Breast epithelium (tissue), 4 donors: ENCODE measurements around the gene FADD. TPM values are rescaled to one million over a fixed set of nuclear protein-coding genes. Genes with fewer than 3 reads are reported as not detected.

ENCODE experiments used
- DNase-seq, 2 donors: peaks; one replicate each; pipeline ENCODE4 v3.0.0-alpha.2; 2019; ENCODE audit warnings: low spot score in 2 of 2
- H3K27ac ChIP-seq, 2 donors: fragments of 200-600 bp; sonication (generic) in 1 of 2; one replicate each; pipeline ENCODE4 v1.5.1; 2016 to 2019; ENCODE audit warnings: mild to moderate bottlenecking in 1 of 2
- H3K27me3 ChIP-seq, 2 donors: fragments of 200-600 bp; sonication (generic) in 1 of 2; one replicate each; pipeline versions ENCODE4 v1.5.1 to v1.6.0; 2017 to 2019; ENCODE audit warnings: control low read depth in 1 of 2, mild to moderate bottlenecking in 1 of 2
- H3K36me3 ChIP-seq: fragments of 200-600 bp; one replicate; pipeline ENCODE4 v1.5.1; 2019
- H3K4me1 ChIP-seq, 2 donors: fragments of 200-600 bp; sonication (generic); one replicate each; pipeline ENCODE4 v1.5.1; 2016 to 2019; ENCODE audit warnings: control low read depth in 1 of 2
- H3K4me3 ChIP-seq, 3 donors: fragments of 200-600 bp; sonication (generic); 1 replicate in 2 of 3; 2 replicates in 1 of 3; pipeline ENCODE4 v1.5.1; 2016 to 2019; ENCODE audit warnings: mild to moderate bottlenecking in 3 of 3, moderate library complexity in 2 of 3
- H3K9me3 ChIP-seq, 2 donors: fragments of 200-600 bp; sonication (generic) in 1 of 2; one replicate each; pipeline ENCODE4 v1.5.1; 2016 to 2019; ENCODE audit warnings: control low read depth in 1 of 2
- CTCF ChIP-seq, 3 donors: fragments of 450-650 bp; IDR thresholded peaks; one replicate each; pipeline ENCODE4 v1.5.1; 2016 to 2017; ENCODE audit warnings: antibody characterized with exemption in 3 of 3, mild to moderate bottlenecking in 3 of 3, moderate library complexity in 3 of 3
- POLR2A ChIP-seq: fragments of 450-650 bp; IDR thresholded peaks from one replicate; pipeline ENCODE4 v1.6.1; 2016; ENCODE audit warnings: antibody characterized with exemption, mild to moderate bottlenecking, moderate library complexity
- POLR2AphosphoS5 ChIP-seq, 3 donors: sonication (generic); formaldehyde crosslinking; IDR thresholded peaks; one replicate each; pipeline ENCODE4 v1.6.1; 2017; ENCODE audit warnings: antibody characterized with exemption in 3 of 3
- intact Hi-C: fragments of 100-400 bp; cut with DNase I; formaldehyde crosslinking; loops from one replicate; pipeline ENCODE4 v1.15.1; 2023; ENCODE audit warnings: low total_unique reads
- total RNA-seq, 3 donors: library from RNA; depleted of rRNA; stranded (reverse); fragments of >200 nt; gene quantifications; one replicate each; pipeline ENCODE4 v1.1.0, GENCODE V29; 2016

FADD gene
- total RNA-seq, 3 donors from 2014 or later: 17.6 to 33.1 (median 30.2) TPM

DNA sequence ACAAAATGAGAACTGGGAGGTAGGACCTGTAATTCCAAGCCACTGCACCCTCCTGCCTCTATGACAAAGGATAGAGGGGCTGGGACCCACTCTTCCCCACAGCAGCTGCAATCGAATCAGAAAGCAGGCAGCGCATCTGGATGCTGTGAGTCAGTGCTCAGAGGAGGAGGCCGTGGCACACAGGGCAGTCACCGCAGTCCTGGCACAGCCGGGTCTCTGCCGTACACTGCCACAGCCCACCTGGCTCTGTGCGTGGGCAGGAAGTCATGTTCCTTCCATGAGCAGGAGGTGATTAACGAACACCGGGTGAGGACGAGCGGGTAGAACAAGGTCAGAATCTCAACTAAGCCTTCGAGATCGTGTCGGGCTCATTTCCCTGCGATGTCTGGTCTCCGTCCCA is 37.2 kb downstream of the FADD start:
- intact Hi-C loops: no loop called here
- Histone ChIP-seq H3K4me1 (no peaks in the 10 kb centered on the region), H3K36me3 (no peaks in the 10 kb centered on the region), H3K27ac (peak overlapping the region in 1 of 2 donors; percentile 52), H3K4me3 (peak overlapping the region in 2 of 3 donors; percentile 15 to 39), H3K9me3 (no peaks in the 10 kb centered on the region), H3K27me3 (no peaks in the 10 kb centered on the region)
- no peak for TF ChIP-seq CTCF (IDR thresholded peaks at IDR 0.05)
- no peak for DNase-seq

DNA sequence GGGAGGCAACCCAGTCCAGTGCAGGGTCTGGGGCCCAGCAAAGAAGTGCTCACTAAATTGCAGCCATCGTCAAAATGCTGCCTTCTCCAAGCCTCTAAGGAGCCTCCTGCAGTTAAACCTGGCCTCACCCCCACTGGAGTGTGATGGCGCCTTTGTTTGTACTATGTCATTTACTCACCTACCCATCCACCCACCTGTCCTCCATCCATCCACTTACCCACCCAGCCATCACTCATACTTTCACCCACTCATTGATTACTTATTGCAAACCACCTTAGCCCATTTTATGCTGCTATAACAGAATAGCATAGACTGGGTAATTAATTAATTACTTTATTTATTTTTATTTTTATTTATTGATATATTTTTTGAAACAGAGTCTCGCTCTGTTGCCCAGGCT is 38.6 kb downstream of the FADD start:
- Histone ChIP-seq H3K36me3 (no peaks in the 10 kb centered on the region), H3K4me1 (no peaks in the 10 kb centered on the region), H3K9me3 (no peaks in the 10 kb centered on the region), H3K27ac (no peak overlapping the region), H3K4me3 (no peak overlapping the region), H3K27me3 (no peaks in the 10 kb centered on the region)
- TF ChIP-seq POLR2A: no peak
- no peak for TF ChIP-seq CTCF (IDR thresholded peaks at IDR 0.05)
- no peak for TF ChIP-seq POLR2AphosphoS5 (IDR thresholded peaks at IDR 0.05)
- DNase-seq: no peak
- intact Hi-C loops: no loop called here

- H3K36me3 ChIP-seq: no peaks in the 10 kb centered on the region
- no peak for DNase-seq
- no peak overlapping the region for H3K27ac ChIP-seq
- intact Hi-C loops: no loop called here
- no peaks in the 10 kb centered on the region for H3K27me3 ChIP-seq
- no peak overlapping the region for H3K4me3 ChIP-seq
- TF ChIP-seq POLR2A (no peak), CTCF (IDR thresholded peaks at IDR 0.05) (no peak), POLR2AphosphoS5 (IDR thresholded peaks at IDR 0.05) (no peak)
- H3K4me1 ChIP-seq: peaks cover 0 to 1% of the 10 kb centered on the region in 2 donors
- no peaks in the 10 kb centered on the region for H3K9me3 ChIP-seq
Observed at GRCh38 chr11:70242885-70243284, 39.8 kb downstream of the FADD start.

DNA sequence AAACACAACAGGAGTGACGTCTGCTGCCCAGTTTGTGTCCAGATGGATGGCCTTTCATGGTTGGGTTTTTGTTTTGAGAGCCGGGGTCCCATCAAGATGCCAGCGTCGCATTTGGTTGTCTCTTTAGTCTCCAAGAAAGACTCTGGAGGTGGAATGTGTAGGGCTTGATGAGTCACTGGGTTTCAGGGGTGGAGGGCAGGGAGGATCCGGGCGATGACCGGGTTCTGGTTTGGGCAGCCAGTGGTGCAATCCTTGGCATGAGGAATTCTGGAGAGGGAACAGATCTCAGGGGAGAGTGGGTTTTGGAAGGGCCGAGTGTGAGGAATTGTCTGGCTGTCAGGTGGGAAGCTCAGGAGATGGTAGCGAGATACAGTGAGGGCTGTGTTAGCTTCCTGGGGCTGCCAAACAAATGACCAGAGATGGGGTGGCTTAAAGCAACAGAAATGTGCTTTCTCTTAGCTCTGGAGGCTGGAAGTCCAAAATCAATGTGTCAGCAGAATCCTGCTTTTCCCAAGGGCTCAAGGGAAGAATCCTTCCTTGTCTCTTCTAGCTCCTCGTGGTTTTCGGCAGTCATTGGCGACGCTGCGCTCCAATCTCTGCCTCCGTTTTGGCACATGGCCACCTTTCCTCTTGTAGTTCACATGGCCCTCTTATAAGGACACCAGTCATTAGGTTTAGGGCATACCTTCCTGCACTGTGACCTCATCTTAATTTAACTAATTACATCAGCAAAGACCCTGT is 41.0 kb downstream of the FADD start:
- TF ChIP-seq POLR2AphosphoS5 (IDR thresholded peaks at IDR 0.05) (no peak), POLR2A (no peak), CTCF (IDR thresholded peaks at IDR 0.05) (no peak)
- Histone ChIP-seq H3K27ac (peak overlapping the region in 1 of 2 donors; percentile 68), H3K27me3 (no peaks in the 10 kb centered on the region), H3K36me3 (no peaks in the 10 kb centered on the region), H3K9me3 (no peaks in the 10 kb centered on the region), H3K4me1 (peaks cover 0 to 5% of the 10 kb centered on the region in 2 donors), H3K4me3 (no peak overlapping the region)
- DNase-seq: no peak
- intact Hi-C loops: no loop called here

GRCh38 chr11:70244698-70245097 is 41.6 kb downstream of the FADD start:
- Histone ChIP-seq H3K4me1 (peaks cover 0 to 5% of the 10 kb centered on the region in 2 donors), H3K27ac (no peak overlapping the region), H3K4me3 (no peak overlapping the region), H3K27me3 (no peaks in the 10 kb centered on the region), H3K36me3 (no peaks in the 10 kb centered on the region), H3K9me3 (no peaks in the 10 kb centered on the region)
- intact Hi-C loops: no loop called here
- no peak for DNase-seq
- TF ChIP-seq CTCF (IDR thresholded peaks at IDR 0.05) (no peak), POLR2AphosphoS5 (IDR thresholded peaks at IDR 0.05) (no peak), POLR2A (no peak)
